CD4-positive, alpha-beta T cell treated with Interleukin-15 for 4 hours (primary cell): ENCODE results near the gene RTKN.
A peak's percentile ranks its signal among the peaks of the same experiment; 100 is the strongest.
"Not testable (repeated sequence)": the region's sequence is repeated elsewhere in the genome, so short reads cannot be mapped to it uniquely, and the experiment has no call there.

Experiments
- DNase-seq: peaks from one replicate; pipeline ENCODE4 v3.0.0-alpha.2; 2020; ENCODE audit warnings: low spot score

The RTKN gene, protein sequence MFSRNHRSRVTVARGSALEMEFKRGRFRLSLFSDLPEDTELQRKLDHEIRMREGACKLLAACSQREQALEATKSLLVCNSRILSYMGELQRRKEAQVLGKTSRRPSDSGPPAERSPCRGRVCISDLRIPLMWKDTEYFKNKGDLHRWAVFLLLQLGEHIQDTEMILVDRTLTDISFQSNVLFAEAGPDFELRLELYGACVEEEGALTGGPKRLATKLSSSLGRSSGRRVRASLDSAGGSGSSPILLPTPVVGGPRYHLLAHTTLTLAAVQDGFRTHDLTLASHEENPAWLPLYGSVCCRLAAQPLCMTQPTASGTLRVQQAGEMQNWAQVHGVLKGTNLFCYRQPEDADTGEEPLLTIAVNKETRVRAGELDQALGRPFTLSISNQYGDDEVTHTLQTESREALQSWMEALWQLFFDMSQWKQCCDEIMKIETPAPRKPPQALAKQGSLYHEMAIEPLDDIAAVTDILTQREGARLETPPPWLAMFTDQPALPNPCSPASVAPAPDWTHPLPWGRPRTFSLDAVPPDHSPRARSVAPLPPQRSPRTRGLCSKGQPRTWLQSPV

DNA sequence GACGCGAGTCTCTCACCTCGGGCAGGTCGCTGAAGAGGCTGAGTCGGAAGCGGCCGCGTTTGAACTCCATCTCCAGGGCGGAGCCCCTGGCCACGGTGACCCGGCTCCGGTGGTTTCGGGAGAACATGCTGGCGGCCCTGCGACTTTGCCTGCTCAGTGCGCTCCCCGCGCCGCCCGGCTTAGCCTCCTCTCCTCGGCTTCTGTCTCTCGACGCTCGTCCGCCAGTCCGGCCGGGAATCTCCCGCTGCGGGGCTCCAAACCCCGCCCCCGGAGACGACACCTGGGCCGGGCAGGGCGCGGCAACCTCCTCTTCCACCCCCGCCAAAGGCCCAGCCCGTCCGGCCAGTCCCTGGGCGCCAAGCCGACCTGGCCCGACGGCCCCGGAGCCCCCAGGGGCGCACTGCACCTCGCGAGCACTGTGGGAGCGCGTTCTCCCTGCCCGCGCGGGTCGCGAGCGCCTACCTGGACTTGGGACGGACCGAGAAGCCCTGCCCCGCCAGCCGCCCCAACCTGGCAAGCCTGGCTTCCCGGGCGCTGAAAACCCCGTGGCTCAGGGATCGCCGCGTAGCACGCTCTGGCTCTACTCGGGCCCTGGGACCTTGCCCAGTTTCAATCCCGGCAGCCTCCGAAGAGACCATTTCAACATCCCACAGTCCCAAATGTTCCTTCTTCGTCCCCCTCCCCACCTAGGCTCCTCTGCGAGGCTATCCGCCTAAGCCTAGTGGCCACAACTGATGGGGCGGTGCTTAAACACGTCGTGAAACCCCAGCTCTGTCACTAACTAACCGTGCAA, at the start of gene RTKN:
Gene RTKN (minus strand): TSS at position 248 of the 793 bp plus-strand sequence. CDS start 121 bp downstream, at position 127.
- peak; percentile 14 for DNase-seq

DNA sequence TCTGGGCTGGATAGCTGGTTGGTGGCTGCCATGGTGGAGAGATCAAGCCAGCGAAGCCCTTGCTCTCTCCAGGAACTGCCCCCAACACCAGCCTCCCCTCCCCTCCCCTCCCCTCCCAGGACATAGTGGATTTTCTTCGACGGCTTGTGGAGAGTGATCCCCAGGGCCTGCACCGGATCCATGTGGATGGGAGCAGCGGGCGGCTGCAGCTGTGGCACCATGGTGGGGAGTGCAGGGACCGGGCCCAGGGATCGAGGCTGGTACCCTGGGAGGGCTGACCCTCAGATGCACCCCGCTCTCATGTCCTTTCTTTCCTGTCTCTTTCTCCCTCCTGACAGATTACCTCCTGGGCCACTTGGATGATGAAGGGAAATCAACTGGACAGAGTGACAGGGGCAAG, 48.2 kb upstream of the RTKN start:
- DNase-seq = no peak

DNA sequence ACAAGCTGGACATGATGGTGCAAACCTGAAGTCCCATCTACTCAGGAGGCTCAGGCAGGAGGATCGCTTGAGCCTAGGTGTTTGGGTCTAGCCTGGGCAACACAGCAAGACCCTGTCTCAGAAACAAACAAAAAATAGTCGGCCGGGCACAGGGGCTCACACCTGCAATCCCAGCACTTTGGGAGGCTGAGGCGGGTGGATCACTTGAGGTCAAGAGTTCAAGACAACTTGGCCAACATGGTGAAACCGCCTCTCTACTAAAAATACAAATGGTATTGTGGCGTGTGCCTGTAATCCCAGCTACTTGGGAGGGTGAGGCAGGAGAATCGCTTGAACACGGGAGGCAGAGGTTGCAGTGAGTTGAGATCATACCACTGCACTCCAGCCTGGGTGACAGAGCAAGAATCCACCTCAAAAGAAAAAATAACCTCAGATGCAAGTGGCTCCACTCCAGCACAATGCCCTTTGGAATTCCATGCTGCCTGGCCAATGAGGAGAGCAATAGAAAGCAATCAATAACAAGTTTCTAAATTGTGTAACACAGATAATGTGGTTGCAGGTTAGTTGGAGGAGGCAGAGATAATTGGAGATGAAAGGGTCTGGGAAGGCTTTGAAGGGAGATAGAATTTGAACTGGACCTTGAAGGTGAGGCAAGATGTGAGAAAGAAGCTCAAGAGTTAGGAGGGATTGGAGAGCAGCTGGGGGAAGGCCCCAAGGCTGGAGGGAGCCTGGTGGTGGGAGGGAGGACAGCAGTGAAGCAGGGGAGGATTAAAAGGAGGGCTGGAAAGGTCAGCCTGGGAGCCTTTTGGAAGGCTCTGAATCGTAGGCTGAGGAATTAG, 47.1 kb upstream of the RTKN start:
- no peak for DNase-seq

DNA sequence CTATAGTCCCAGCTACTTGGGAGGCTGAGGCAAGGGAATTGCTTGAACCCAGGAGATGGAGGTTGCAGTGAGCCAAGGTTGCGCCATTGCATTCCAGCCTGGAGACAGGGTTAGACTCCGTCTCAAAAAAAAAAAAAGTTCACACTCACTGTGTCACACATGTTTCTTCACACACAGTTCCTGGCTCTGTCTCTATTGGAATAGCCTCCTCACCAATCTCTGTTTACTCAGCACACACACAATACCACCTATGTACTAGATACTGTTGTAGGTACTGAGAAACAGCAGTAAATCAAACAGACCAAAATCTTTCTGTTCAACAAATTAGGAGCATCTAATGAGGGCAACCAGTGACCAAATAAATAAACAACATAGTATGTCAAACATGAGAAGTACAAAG, 44.4 kb upstream of the RTKN start:
- no peak for DNase-seq

DNA sequence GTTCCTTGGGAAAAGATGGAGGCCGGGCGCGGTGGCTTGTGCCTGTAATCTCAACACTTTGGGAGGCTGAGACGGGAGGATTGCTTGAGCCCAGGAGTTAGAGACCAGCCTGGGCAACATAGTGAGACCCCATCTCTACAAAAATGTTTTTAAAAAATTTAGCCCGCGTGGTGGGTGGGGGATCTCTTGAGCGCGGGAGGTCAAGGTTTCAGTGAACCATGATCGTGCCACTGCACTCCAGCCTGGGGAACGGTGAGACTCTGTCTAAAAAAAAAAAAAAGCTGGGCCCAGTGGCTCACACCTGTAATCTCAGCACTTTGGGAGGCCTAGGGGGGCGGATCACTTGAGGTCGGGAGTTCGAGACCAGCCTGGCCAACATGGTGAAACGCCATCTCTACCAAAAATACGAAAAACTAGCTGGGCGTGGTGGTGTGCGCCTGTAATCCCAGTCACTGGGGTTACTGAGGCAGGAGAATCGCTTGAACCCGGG, 42.0 kb upstream of the RTKN start:
- not testable (repeated sequence) for DNase-seq

DNA sequence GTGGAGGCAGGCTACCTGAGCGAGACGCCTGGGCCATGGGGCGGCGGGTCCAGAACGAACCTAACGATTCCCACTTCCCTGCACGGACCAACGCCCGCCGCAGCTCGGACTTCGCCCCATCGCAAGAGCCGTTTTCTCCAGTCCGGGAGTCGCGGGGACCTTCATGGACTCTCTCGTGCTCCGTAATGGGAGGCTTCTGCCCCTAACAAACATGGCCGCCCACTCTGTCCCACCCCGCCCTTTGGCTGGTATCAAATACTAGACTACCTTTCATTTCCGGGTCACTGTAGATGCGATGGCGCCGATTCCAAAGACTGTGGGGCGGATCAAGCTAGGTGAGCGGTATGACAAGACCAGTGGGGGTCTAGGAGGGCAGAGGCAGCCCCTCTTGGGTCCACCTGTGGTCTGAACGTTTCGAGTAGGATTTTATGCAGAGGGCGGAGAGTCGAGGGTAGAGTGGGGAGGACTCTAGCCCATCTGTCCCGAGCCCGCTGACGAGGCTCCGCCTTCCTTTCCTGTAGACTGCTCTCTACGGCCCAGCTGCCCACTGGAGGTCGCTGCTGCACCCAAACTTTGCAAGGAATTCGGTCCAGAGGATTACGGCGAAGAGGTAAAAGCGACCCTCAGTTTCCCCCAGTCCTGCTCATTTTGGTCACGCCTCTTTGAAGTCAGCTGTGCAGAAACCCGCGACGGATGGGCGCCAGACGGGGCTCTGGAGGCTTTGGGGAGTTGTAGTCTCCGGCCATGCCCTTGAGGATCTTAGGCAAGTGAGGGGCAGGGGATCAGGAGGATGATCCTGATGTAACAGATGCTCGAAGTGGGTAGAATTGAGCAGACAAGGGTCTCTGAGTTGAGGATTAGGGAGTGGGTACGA, 41.3 kb upstream of the RTKN start, which contains the start of the genes CCDC142 and TTC31:
Gene CCDC142 (minus strand): TSS at position 198 of the 874 bp plus-strand sequence. CDS start 161 bp downstream, at position 37.
Gene TTC31 (plus strand): TSS at position 281 of the 874 bp plus-strand sequence. CDS start 15 bp downstream, at position 296.
- peak; percentile 95 for DNase-seq

DNA sequence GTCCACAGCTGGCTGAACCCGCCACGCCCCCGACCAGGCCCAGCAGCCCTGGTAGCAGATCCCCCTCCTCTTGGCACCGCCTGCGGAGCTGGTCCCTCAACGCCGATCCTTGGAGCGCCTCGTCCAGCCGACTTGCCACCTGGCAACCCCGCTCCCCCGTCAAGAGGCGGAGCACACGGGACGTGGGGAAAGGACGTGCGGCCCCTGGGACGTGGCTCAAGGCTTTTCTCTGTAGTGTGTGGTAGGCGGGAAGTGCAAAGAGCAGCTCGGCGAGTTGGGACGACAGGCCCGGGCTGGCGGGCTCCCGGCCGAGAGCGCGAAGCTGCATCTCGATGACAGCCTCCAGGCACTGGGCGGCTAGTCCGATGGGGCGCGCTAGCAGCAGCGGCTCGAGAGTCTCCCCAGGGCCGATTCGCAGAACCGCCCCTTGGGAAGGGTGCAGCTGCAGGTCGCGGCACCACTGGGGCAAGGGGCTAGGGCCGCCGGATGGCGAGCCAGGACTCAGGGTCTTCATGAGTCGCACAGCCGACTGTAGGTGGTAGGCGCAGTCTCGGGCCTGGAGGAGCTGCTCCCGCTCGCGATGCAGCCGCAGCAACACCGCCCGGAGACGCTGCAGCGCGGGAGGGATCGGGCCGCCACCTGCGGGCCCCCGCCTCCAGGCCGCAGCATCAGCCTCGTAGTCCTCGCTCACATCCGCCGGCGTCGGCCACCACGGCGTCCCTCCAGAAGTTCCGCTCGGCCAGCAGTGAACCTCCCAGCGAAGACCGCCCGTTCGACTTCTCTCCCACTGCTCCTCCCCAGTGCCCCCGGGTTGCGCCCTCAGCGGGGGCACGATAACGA, 40.4 kb upstream of the RTKN start:
- peak; percentile 53 for DNase-seq

DNA sequence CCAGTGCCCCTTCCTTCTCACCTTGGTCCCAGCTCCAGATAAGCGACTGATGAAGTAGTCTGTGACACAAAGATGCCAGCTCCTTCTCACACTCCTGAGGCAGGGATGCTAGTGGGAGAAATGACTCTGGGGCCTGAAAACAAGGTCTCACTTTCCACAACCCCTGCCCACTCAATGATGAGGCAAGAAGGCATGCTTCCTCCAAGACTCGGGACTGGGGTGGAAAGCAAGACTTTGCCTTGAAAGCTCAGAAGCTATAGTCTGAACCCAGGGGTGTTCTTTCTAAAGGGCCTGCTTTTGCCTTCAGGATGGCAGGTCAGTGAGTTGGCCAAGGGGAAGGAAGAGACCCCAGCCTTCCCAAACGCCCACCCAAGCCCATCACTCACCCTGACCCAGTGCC, 39.7 kb upstream of the RTKN start:
- no peak for DNase-seq

DNA sequence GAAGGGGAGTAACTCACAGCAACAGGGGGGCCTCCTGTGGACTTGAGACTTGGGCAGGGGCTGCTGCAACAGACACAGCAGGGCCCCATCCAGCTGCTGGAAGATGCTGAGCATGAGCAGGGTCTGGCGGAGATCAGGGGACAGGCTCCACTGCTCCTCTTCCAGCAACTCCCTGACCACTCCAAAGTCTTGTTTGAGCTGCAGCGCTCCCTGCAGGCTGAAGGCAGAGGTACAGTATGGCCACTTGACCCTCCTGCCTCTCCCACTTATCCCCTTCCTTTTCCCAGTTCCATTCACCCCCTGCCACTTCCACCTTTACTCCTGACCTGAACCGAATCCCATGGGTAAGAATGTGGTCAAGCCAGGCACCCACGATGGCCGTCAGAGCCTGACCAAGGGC, 33.2 kb upstream of the RTKN start:
- DNase-seq = no peak

DNA sequence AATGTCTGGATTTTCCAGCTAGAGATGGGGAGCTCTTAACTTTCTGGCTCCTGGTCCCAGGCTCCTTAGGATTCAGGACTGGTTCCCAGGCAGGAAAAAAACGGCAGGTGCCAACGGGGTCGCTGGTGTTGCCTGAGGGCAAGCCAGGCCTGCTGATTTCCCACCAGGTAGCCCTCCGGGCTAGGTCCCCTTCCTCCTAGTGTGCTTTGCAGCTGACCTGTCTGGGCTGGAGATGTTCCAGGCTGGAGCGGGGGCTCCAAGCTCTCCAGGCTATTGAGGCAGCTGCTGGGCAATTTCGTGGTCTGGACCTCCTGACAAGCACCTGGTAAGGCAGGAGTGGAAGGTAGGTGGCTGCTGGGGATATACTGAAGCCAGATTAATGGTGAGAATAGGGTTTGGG, 32.7 kb upstream of the RTKN start:
- DNase-seq = no peak

DNA sequence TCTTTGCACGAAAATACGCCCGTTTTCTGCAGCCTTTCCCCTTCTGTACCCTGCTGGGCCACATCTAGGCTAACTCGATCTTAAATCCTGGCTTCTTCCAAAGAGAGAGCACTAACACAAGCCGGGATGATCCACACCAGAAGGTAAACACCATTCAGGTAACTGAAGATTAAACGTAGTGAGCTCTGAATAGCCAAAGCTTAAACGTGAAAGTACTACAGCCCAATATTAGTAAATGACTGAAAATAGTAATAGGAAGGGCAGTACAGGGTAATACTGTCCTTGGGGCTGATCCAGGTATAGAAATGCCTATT, 31.2 kb upstream of the RTKN start:
- DNase-seq = no peak

DNA sequence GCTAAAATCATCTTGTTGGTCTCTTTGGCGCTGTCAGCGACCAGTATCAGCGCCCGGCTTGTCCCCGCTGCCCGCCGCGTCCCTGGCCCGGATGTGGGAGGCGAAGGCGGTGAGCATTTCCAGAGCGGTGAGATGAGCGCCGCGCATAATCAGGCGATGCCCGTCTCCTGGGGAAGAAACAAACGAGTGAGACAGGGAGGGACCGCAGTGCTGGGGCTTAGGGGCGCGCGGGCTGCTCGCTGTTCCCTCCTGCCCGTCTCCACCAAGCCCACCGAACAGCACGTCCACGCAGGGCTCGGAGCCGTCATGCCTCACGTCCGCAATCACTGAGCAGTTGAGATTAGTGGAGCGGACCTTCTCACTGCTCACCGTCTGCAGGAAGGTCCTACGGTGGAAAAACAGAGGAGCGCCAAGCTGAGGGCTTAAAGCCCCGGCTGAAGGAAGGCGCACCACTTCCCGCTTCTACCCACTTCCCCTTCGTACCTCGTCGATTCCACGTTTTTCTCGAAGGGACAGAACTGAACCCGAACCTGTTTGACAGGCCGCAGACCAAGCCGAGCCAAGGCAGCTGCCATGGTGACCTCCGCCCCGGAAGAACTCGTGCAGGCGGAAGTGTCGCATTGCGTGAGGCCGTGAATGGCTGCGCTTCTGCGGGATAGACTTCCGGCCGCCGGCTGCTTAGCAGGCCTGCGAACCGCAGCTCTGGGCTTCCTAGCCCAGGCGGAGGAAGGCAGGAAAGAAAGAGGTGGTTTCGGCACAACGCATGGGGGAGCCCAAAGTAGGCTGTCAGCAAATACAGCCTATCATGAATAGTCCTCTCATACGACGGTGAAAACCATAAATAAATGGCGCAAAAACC, 30.6 kb upstream of the RTKN start, which contains the start of gene MRPL53:
Gene MRPL53 (minus strand): TSS at position 595 of the 859 bp plus-strand sequence. CDS start 20 bp downstream, at position 575.
- DNase-seq = peak; percentile 96

DNA sequence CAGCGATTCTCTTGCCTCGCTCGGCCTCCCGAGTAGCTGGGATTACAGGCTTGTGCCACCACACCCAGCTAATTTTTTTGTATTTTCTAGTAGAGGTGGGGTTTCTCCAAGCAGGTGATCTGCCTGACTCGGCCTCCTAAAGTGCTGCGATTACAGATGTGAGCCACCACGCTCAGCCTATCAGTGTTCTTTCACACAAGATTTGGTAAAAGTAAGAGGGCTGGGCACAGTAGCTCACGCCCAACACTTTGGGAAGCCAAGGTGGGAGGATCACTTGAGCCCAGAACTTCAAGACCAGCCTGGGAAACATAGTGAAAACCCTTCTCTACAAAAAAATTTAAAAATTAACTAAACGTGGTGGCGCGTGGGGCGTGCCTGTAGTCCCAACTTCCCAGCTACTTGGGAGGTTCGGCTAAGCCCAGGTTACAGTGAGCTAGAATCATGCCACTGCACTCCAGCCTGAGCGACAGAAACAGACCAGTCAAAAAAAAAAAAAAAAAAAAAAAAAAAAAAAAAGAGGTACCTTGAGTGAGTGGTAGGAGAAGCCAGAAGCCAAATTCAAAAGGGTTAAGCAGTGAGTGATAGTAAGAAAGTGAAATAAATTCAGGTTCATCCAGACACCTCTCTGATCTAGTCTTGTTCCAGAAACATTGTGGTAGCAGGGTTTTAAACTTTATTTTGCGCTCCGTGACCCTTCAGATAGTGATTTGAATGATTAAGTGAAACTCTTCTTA, 29.8 kb upstream of the RTKN start:
- DNase-seq = no peak

DNA sequence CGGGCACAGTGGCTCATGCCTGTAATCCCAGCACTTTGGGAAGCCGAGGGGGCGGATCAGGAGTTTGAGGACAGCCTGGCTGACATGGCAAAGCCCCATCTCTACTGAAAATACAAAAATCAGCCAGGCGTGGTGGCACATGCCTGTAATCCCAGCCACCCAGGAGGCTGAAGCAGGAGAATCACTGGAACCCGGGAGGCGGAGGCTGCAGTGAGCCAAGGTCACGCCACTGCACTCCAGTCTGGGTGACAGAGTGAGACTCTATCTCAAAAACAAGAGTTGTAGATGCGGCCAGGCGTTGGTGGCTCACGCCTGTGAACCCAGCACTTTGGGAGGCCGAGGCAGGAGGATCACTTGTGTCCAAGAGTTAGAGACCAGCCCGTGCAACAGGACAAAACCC, 29.0 kb upstream of the RTKN start:
- DNase-seq = not testable (repeated sequence)

DNA sequence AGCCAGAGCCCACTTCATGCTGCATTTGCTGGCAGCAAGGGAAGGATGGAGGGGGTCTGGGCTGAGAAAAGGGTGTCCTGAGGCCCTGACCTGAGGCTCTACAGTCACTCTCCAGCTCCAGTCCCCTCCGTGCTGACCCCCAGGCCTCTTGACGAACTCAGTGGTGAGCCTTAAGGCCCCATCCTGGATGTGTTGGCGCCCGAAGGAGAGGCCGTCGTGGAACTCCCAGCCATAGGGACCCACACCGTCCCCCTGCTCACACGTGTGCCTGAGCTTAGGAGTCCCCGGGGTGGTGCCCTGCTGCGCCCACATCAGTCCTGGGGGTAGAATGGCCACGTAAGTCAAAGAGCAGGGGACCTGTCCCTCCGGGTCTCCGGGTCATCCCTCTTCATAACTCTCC, 22.7 kb upstream of the RTKN start:
- DNase-seq = no peak

DNA sequence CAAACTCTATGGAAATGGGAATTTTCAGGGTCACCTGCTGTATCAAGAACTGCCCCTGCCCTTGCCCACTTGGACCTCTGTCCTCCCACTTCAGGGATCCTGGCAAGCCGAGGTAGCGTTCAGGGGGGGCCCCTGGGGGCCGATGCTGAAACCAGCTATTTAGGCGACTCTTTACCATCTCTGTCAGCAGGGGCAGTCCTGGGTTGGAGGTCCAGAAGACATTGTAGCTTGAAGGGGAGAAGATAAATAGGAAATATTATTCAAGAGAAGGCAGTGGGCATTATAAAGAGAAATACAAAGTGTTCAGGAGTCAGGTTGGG, 21.0 kb upstream of the RTKN start:
- no peak for DNase-seq

DNA sequence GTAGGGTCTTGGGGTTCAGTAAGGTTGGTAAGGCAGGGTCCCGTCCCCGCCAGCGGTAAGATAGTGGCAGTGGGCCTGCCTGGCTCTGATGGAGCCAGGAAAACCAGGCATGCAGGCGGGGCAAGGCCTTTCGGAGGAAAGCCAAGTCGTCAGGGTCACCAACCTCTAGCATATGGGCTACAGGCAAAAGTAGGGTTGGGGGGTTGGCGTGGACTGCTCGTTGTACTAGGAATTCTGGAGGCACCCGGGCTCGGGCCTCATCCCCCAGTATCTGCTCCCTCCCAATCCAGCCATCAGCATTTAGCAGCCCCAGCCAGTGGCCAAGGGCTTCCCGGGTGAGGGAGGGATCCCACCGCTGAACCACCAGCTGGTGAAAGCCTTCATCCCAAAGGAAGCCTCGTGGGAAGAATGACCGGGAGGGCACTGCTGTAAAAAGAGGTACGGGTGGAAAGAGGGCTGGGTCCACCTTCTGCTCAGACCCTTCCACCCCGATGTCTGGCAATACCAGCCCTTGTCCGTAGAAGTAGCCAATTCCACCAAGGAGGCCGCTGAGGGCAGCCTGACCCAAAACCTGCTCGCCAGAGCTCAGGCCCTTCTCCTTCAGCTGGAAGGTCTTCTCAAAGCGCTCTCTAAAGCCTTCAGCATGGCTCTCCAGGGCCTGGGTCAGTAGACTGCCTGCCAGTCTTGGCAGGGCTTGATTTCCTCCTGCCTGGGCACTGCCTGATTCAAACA, 20.5 kb upstream of the RTKN start:
- no peak for DNase-seq
